GM19240 (cell line): ENCODE data around the gene RAB34.
"Not testable (repeated sequence)": the region's sequence is repeated elsewhere in the genome, so short reads cannot be mapped to it uniquely, and the experiment has no call there.

Experiments used
- DNase-seq: peaks from one replicate; pipeline ENCODE4 v3.0.0; 2011; ENCODE audit warnings: low spot score; ENCODE audit not compliant: insufficient read length

The RAB34 gene

GRCh38 chr17:28728364-28729200 lies 10.9 kb upstream of the RAB34 start, which contains the start of gene NEK8:
Gene NEK8 (plus strand): TSS chr17:28728788. CDS start chr17:28728814, 26 bp downstream.
- DNase-seq = peak; percentile 53

- DNase-seq = peak; percentile 76
Measured at GRCh38 chr17:28726627-28727491, 9.2 kb upstream of the RAB34 start.

GRCh38 chr17:28726226-28726626 lies 8.6 kb upstream of the RAB34 start, which contains the start of gene TLCD1:
Gene TLCD1 (minus strand): TSS chr17:28726233. CDS start chr17:28726097, 136 bp downstream.
- DNase-seq = no peak

- no peak for DNase-seq
Measured at GRCh38 chr17:28725660-28726225, 8.1 kb upstream of the RAB34 start.

GRCh38 chr17:28725166-28725659 lies 7.5 kb upstream of the RAB34 start:
- DNase-seq = no peak

GRCh38 chr17:28724500-28725165 lies 7.0 kb upstream of the RAB34 start:
- DNase-seq = no peak

GRCh38 chr17:28723836-28724499 lies 6.3 kb upstream of the RAB34 start:
- not testable (repeated sequence) for DNase-seq

- no peak for DNase-seq
Measured at GRCh38 chr17:28723159-28723835, 5.6 kb upstream of the RAB34 start.

GRCh38 chr17:28722417-28723158 lies 4.9 kb upstream of the RAB34 start:
- no peak for DNase-seq

- DNase-seq = not testable (repeated sequence)
Measured at GRCh38 chr17:28720997-28721329, 3.3 kb upstream of the RAB34 start.

GRCh38 chr17:28720247-28720996 lies 2.8 kb upstream of the RAB34 start:
- DNase-seq = no peak

- DNase-seq = no peak
Measured at GRCh38 chr17:28719021-28719433, 1.4 kb upstream of the RAB34 start.

GRCh38 chr17:28718333-28719020 lies 809 bp upstream of the RAB34 start:
- no peak for DNase-seq

GRCh38 chr17:28716740-28717577 lies 709 bp downstream of the RAB34 start:
- DNase-seq = no peak

- DNase-seq = no peak
Measured at GRCh38 chr17:28715217-28715616, 2.5 kb downstream of the RAB34 start.

GRCh38 chr17:28714281-28714680 lies 3.4 kb downstream of the RAB34 start:
- no peak for DNase-seq
